ENCODE data around the gene ALG1.

The ALG1 gene

DNA sequence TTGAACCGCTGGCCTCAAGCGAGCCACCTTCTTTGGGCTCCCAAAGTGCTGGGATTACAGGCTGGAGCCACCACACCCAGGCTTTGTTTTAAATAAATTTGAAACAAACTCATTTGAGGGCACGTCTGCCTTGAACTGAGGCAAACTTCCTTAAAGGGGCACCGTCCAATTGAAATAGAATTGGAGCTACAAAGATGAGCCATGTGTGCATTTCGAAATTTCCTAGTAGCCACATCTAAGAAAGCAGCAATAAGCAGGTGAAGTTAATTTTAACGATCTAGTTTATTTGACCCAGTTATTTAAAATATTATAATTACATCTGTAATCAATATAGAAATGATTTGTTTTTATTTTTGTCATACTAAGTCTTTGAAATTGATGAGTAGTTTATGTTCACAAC is 5.1 kb upstream of the ALG1 start:
- no peak overlapping the region for H3K9ac ChIP-seq
- H3K4me2 ChIP-seq (ENCODE audit: low read length), result no peak overlapping the region

DNA sequence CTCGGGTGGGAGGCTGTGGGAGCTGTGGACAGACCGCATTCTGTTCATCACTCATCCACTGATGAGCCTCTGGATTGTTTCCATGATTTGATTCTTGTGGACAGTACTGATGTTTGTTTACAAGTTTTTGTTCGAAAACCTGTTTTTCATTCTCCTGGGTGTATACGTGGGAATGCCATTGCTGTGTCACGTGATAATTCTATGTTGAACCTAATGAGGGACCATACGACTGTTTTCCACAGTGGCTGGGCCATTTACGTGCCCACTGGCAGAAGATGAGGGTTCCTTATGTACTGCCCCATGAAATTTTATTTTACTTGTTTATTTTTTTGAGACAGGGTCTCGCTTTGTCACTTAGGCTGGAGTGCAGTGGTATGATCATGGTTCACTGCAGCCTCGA is 2.6 kb upstream of the ALG1 start:
- Histone ChIP-seq H3K4me3 (ENCODE audit: low read depth, low read length) (no peak overlapping the region), H3K27me3 (ENCODE audit: control insufficient read depth, insufficient read depth, low read length) (no peaks in the 10 kb centered on the region), H3K36me3 (ENCODE audit: control insufficient read depth, insufficient read depth, low read length) (no peaks in the 10 kb centered on the region), H3K79me2 (no peaks in the 10 kb centered on the region), H3K4me2 (ENCODE audit: low read length) (no peak overlapping the region), H2AFZ (no peak overlapping the region), H3K27ac (no peak overlapping the region), H3K4me1 (peaks cover 3% of the 10 kb centered on the region), H3K9ac (no peak overlapping the region), H3K9me3 (ENCODE audit: control insufficient read depth, low read length) (no peaks in the 10 kb centered on the region)
- TF ChIP-seq, protein P1, sequence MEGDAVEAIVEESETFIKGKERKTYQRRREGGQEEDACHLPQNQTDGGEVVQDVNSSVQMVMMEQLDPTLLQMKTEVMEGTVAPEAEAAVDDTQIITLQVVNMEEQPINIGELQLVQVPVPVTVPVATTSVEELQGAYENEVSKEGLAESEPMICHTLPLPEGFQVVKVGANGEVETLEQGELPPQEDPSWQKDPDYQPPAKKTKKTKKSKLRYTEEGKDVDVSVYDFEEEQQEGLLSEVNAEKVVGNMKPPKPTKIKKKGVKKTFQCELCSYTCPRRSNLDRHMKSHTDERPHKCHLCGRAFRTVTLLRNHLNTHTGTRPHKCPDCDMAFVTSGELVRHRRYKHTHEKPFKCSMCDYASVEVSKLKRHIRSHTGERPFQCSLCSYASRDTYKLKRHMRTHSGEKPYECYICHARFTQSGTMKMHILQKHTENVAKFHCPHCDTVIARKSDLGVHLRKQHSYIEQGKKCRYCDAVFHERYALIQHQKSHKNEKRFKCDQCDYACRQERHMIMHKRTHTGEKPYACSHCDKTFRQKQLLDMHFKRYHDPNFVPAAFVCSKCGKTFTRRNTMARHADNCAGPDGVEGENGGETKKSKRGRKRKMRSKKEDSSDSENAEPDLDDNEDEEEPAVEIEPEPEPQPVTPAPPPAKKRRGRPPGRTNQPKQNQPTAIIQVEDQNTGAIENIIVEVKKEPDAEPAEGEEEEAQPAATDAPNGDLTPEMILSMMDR (IDR thresholded peaks at IDR 0.05), result no peak

More for the DNA sequence above, 5.1 kb upstream of the ALG1 start:
- no peak overlapping the region for H3K4me3 ChIP-seq (ENCODE audit: low read depth, low read length)
- H3K9me3 ChIP-seq (ENCODE audit: control insufficient read depth, low read length), result no peaks in the 10 kb centered on the region
- H3K27me3 ChIP-seq (ENCODE audit: control insufficient read depth, insufficient read depth, low read length), result no peaks in the 10 kb centered on the region
- H2AFZ ChIP-seq, result no peak overlapping the region
- H3K36me3 ChIP-seq (ENCODE audit: control insufficient read depth, insufficient read depth, low read length), result no peaks in the 10 kb centered on the region
- H3K4me1 ChIP-seq, result peaks cover 3% of the 10 kb centered on the region
- TF ChIP-seq, protein P1 (IDR thresholded peaks at IDR 0.05), result no peak
- no peaks in the 10 kb centered on the region for H3K79me2 ChIP-seq
- H3K27ac ChIP-seq, result no peak overlapping the region

DNA sequence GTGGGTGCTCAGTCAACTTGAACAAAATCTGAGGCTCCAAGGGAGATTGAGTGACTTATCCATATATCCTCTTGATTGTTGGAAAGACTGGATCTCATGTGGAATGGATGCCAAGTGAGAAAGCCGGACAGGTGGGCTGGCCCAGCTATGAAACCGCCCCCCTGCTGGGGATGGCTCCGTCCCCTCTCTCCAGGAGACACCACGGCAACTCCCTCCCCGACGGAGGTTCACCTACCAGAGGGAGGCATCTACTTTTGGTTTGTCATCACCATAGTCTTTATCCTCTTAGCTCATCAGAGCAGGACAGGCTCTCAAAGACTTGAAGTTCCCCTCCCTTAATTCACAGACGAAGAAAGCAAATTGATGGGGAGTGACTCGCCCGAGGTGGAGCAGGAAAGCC is 1.8 kb upstream of the ALG1 start:
- Histone ChIP-seq H3K4me3 (ENCODE audit: low read depth, low read length) (no peak overlapping the region), H3K27ac (no peak overlapping the region), H3K4me1 (peaks cover 3% of the 10 kb centered on the region), H3K9ac (no peak overlapping the region), H3K36me3 (ENCODE audit: control insufficient read depth, insufficient read depth, low read length) (no peaks in the 10 kb centered on the region), H3K79me2 (no peaks in the 10 kb centered on the region), H2AFZ (no peak overlapping the region), H3K4me2 (ENCODE audit: low read length) (no peak overlapping the region), H3K9me3 (ENCODE audit: control insufficient read depth, low read length) (no peaks in the 10 kb centered on the region), H3K27me3 (ENCODE audit: control insufficient read depth, insufficient read depth, low read length) (no peaks in the 10 kb centered on the region)
- TF ChIP-seq, protein P1 (IDR thresholded peaks at IDR 0.05), result no peak

DNA sequence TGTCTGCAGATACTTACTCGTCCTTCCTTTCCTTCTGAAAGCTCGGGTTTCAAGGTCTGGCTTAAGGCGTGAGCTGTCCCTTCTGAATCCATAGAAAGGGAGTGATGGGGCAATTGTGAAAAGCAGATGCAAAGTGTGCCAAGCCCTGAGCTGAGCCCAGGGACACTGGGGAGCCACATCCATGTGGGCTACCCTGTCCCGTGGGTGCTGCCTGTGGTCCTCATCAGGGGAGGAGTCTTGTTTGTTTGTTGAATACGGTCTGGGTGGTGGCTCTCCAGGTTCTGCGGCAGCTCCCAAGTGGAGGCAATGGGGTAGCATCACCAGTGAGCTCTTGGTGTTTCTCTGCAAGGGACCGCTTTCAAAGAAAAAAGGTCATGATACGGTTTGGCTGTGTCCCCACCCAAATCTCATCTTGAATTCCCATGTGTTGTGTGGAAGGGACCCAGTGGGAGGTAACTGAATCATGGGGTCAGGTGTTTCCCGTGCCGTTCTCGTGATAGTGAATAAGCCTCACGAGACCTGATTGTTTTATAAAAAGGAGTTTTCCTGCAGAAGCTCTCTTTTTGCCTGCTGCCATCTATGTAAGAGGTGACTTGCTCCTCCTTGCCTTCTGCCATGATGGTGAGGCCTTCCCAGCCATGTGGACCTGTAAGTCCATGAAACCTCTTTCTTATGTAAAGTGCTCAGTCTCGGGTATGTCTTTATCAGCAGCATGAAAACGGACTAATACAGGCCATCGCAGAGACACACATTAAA is 1.0 kb upstream of the ALG1 start:
- Histone ChIP-seq H3K79me2 (no peaks in the 10 kb centered on the region), H3K36me3 (ENCODE audit: control insufficient read depth, insufficient read depth, low read length) (no peaks in the 10 kb centered on the region), H3K4me2 (ENCODE audit: low read length) (no peak overlapping the region), H3K4me1 (peaks cover 3% of the 10 kb centered on the region), H2AFZ (peak overlapping the region; percentile 100), H3K9ac (no peak overlapping the region), H3K27ac (no peak overlapping the region), H3K4me3 (ENCODE audit: low read depth, low read length) (no peak overlapping the region), H3K27me3 (ENCODE audit: control insufficient read depth, insufficient read depth, low read length) (no peaks in the 10 kb centered on the region), H3K9me3 (ENCODE audit: control insufficient read depth, low read length) (no peaks in the 10 kb centered on the region)
- TF ChIP-seq, protein P1 (IDR thresholded peaks at IDR 0.05), result no peak

DNA sequence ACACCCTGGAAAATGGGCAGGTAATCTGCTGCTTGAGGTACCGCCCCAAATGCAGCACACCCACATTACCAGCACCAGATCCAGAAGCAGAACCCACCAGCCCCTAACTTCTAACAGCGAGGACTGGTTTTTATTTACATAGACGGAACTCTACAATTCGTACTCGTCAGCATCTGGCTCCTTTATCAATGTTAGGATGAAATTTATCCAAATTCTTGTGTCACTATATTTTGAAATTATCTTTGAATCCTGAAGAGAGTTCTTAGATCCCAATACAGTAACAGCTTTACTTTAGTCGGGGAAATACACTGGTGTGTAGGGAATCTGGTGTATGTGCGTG is 332 bp upstream of the ALG1 start:
- H3K27ac ChIP-seq, result peak overlapping the region; percentile 62
- no peaks in the 10 kb centered on the region for H3K9me3 ChIP-seq (ENCODE audit: control insufficient read depth, low read length)
- TF ChIP-seq, protein P1 (IDR thresholded peaks at IDR 0.05), result no peak
- peak overlapping the region; percentile 68 for H3K4me3 ChIP-seq (ENCODE audit: low read depth, low read length)
- no peaks in the 10 kb centered on the region for H3K79me2 ChIP-seq
- no peak overlapping the region for H3K9ac ChIP-seq
- H3K4me2 ChIP-seq (ENCODE audit: low read length), result peak overlapping the region; percentile 86
- H3K27me3 ChIP-seq (ENCODE audit: control insufficient read depth, insufficient read depth, low read length), result no peaks in the 10 kb centered on the region
- peak overlapping the region; percentile 100 for H2AFZ ChIP-seq
- H3K36me3 ChIP-seq (ENCODE audit: control insufficient read depth, insufficient read depth, low read length), result no peaks in the 10 kb centered on the region
- H3K4me1 ChIP-seq, result peaks cover 3% of the 10 kb centered on the region

Data from parathyroid adenoma (tissue), 2 donors.